Left hindlimb (tissue), 1 donor: ENCODE data around the gene ADPRHL1.

Experiments used
- DNase-seq: peaks from one replicate; pipeline ENCODE4 v3.0.0-alpha.2; 2018

Gene ADPRHL1

DNA sequence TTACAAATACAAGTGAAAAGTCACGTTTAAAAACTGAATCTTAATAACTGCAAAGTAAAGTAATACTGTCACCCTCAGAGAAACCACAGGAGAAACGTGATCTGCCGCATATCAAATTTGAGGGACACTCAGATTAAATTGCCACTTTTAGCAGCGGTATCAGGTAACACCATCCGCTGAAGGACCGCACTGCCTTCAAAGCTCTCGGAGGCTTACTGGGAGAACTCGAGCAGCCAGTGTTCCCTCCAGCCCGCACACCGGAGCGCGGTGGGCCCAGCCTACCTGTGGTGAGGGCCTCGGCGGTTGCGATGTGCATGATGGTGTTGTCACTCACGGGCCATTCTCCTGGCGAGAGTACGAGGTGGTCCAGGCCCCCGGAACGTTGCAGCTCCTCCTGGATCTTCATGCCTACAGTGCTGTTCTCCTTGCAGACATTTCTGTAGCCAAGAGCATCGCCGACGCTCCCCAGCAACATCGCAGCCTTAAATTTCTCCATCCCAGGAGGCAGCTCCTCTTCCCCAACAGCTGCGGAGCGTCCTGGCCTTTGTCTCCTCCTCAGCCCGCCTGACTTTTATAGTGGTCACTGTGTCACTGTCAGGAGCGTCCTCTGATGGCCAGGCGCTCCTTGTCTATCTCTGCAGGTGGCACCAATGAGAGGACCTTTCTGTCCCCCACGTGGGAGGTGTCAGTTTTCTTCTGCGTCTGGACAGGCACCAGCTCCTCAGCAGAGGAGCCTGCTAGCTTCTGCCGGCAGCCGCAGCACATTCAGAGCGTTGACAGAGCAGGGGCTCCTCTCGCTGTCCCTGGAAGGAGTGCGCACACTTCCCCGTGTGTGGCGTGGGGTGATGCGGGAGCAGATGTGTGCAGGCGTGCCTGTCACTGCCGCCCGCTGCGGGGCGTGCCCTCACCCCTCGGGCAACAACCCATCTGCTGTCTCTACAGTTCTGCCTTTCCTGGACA lies at the start of gene ADPRHL1:
Gene ADPRHL1 (minus strand): TSS at position 547 of the 960 bp plus-strand sequence. CDS start 51 bp downstream, at position 496.
- no peak for DNase-seq

DNA sequence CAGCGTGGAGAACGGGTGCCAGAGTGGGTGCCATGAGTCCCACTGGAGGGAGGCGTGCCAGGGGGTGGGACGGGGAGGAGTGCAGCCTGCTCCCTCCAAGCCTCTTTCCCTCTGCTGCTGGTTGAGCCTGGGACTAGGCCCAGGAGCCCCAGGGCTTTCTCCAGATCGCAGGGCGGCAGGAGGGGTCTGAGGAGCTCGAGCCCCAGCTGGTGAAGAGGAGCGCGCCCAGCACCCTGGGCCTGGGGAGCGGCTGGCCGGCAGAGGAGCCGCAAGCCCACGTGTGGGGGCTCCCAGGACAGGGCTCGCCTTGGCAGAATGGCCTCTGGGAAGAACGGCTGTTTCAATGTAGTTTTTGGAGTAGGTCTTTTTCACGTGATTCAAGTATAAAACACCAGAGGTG lies 49.4 kb upstream of the ADPRHL1 start:
- no peak for DNase-seq

DNA sequence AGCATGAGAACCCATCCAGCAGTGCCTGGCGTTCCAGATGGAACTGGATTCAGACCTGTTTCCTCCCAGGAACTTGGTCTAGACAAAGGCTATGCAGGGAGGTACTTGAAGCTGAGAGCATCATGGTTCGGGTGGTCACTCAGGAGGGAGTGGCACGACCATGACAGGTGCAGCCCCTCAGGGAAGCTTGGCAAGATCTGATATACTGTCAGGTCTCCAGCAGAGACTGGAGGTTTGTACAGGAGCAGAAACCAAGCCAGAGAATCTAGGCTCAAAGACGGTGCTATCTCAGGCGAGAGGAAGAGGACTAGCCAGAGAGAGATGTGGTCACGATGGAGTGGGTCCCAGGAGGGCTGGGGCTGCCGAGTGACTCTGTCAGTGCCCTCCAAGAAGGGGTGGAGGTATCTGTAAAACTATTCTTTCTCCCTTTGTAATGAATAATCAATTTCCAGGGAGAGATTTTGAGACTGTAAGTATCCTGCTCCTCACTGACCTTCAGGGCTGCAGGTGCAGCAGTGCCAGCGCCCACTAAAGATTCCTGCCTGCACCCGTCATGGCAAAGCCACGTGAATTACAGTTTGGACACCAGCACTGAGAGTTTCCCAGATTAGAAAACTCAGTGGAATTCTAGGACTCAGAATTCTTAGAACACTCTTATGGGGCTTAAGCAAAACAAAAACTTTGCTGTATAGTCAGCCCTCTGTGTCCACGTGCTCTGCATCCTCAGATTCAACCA lies 47.4 kb upstream of the ADPRHL1 start:
- DNase-seq = no peak

DNA sequence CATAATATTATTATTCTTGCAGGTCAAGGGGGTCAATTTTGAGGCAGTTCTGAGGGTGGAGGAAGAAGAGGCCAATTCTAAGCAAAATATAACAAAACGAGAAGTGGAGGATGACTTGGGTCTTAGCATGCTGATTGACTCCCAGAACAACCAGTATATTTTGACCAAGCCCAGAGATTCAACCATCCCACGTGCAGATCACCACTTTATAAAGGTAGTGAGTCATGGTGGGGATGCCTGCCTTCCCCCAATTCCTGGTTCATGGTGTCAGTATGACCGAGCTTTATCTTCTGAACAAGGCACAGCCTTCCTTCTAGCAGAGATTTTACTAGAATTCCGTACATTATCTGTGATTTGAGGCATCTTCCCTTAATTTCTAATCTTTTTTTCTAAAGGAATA lies 46.6 kb upstream of the ADPRHL1 start:
- no peak for DNase-seq

DNA sequence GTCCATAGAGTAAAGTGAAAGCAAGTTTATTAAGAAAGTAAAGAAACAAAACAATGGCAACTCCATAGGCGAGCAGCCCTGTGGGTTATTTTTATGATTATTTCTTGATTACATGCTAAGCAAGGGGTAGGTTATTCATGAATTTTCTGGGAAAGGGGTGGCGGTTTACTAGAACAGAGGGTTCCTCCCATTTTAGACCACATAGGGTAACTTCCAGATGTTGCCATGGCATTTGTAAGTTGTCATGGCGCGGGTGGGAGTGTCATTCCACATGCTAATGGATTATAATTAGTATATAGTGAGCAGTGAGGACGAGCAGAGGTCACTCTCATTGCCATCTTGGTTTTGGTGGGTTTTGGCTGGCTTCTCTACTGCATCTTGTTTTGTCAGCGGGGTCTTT lies 45.6 kb upstream of the ADPRHL1 start:
- DNase-seq = no peak

DNA sequence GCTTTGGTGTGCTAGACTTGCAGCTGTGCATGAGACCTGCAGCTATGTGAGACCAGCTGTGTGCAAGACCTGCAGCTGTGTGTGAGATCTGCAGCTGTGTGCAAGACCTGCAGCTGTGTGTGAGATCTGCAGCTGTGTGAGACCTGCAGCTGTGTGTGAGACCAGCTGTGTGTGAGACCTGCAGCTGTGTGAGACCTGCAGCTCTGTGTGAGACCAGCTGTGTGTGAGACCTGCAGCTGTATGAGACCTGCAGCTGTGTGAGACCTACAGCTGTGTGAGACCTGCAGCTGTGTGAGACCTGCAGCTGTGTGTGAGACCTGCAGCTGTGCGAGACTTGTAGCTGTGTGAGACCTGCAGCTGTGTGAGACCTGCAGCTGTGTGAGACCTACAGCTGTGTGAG lies 43.9 kb upstream of the ADPRHL1 start:
- DNase-seq = no peak

DNA sequence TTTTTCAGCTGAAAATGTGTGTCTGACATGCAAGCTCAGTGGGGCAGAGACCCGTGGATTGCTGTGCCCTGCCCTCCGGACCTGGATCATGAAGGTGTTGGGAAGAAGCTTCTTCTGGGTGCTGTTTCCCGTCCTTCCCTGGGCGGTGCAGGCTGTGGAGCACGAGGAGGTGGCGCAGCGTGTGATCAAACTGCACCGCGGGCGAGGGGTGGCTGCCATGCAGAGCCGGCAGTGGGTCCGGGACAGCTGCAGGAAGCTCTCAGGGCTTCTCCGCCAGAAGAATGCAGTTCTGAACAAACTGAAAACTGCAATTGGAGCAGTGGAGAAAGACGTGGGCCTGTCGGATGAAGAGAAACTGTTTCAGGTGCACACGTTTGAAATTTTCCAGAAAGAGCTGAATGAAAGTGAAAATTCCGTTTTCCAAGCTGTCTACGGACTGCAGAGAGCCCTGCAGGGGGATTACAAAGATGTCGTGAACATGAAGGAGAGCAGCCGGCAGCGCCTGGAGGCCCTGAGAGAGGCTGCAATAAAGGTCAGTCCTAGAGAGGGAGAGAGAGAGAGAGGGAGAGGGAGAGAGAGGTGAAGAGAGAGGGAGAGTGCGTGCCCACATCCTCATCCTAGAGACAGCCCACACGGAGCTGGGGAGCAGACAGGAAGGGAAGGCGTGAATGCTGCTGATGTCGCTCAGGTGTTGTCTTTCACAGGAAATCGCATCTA lies 42.4 kb upstream of the ADPRHL1 start:
- no peak for DNase-seq

DNA sequence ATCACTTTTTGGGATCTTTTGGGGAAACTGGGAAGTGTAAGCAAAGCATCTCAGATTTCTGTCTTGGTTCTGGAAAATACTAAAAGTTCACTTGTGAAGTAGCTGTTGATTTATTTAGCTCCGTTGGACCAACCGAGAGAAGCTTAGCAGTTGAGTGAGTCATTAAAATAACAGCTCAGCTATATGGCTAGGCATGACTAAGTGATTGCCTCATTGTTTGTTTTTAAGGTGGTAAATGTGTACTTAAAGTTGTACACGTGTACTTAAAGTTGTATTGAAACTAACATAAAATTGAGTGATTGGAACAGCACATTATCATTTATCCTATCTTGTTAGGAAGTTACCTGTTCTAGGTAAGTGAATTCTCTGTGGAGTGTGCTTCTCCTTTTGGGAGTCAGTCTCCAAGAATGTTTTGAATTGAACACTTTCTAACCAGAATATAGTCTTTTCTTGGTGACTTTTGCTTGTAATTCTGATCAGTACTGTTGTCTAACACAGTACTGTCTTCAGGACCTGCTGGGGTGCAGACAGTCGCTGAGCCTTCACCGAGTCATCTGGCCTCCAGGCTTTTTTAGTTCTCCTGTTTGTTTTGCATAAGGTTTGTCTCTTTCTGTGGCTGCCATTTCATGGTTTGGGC lies 40.1 kb upstream of the ADPRHL1 start:
- no peak for DNase-seq

DNA sequence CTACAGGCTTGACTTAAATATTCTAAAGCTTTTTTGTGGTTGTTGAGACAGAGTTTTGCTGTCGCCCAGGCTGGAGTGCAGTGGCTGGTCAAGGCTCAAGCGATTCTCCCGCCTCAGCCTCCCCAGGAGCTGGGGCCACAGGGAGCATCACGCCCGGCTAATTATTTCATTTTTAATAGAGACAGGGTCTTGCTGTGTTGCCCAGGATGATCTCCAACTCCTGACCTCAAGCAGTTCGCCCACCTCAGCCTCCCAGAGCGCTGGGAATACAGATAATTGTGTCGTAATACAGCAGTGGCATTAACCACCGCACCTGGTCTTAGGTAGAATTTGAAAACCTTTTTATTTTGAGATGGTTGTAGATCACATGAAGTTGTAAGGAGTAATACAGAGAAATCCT lies 38.7 kb upstream of the ADPRHL1 start:
- no peak for DNase-seq

DNA sequence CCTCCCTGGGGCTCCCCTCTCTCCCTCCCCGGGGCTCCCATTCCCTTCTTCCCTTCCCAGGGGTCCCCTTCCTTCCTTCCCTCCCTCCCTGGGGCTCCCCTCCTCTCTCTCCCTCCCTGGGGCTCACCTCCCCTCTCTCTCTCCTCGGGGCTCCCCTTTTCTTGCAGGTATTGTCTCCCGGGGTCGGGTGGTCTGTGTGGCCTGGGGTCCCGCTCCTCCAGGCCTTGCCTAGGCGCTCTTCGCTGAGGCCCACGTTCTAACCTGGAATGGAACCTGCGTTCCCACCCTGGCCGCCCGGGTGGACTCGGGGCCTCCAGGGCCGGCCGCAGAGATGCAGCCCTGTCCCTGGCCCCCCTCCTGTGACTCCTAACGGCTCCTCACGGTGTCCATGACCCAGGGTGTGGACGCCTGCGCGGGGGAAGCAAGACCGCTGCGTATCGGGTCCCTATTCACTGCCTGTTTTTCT lies 38.2 kb upstream of the ADPRHL1 start:
- DNase-seq = peak; percentile 55

DNA sequence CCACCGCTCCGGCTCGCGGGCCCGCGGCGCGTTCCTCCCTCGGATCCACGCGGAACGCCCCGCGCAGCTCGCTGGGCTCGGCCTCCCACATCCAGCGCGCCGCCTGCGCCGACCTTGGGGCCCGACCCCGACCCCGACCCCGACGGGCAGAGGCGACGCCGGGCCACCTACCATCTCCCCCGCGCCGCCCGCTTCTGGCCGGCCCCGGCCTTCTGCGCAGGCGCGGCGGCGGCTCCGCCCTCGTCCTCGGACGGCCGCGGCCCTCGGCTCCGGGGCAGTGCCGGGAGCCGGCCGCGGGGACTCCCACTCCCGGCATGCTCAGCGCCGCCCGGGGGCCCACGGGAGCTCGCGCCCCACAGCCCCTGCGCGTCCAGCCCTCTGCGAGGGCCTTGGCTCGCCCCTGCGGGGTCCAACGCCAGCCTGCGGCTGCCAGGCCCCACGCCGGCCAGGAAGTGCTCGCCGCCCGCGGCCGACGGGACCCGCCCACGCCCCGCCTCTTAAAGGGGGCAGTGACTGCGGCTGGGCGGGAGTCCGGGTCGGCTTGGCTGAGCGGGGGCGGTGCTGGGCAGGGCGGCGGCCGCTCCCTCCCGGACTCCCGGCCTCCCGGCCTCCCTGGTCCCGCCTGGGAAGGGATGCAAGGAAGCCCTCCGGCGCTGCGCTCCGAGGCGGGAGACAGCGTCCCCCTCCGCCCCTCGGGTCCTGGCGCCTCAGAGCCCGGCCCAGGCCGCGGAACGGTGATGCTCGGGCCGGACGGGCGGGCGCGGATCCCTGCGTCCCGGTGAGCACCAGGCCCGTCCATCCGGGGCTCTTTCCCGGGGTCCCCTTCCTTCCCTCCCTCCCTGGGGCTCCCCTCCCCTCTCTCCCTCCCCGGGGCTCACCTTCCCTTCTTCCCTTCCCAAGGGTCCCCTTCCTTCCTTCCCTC lies 37.5 kb upstream of the ADPRHL1 start, which contains the start of gene DCUN1D2:
Gene DCUN1D2 (minus strand): TSS at position 216 of the 922 bp plus-strand sequence. CDS start 42 bp downstream, at position 174.
- DNase-seq = peak; percentile 97

DNA sequence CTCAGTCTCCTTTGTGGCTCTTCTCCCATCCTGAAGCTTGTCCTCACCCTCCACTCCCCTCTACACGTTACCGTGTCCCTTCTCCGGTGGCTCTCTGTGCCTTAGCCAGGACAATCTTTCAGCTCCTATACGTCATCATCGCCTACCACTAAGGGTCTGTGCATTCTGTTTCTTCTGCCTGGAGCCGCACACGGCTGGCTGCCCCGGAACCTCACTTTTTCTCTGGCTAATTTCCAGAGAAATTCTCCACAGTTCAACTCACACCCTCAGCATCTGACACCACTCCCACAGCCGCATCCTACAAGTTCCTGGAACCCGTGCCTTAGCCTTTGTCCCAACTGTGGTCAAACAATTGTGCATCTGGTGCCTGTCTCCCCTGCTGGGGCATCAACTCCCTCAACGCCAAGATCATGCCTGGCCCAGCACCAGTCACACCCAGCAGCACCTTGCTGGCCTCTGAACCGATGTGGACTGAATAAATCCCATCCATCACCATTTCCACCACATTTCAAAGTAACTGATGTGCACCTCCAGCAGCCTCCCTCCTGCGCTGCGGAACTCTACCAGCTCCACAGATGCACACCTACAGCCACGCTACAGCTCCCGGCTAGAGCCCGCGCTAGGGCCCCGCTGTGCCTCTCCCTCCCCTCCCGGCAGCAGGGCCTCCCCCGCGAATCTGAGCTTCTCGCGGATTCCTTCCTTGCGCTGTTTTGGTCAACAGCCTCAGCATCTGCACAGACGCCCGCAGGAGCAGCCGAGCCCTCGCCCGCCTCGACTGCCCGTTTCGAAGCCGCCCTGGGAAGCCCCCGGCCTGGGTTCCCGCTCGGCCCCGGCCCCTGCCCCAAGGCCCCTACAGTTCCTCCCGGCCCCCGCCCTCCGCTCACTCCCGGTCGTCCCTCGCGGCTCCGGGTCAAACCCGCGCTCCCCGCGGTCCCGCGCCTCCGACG lies 36.5 kb upstream of the ADPRHL1 start:
- DNase-seq = peak; percentile 49

DNA sequence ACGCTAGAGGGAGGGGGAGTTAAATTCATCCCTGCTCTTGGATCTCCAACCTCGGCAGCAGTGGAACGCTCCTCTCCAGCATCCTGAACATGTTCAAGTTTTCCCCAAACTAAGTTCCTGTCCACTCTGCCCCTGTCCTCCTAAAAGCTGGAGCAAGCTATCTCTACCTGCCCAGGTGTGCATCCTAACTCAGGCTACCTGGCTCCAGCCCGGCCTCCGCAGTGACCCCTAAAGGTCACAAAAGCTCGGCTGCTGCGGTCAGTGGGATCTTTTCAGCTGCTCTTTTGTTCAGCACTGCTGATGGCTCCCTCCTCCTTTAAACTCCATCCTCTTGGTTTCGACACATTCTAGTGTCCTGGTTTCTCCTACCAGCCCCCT lies 35.9 kb upstream of the ADPRHL1 start:
- no peak for DNase-seq

DNA sequence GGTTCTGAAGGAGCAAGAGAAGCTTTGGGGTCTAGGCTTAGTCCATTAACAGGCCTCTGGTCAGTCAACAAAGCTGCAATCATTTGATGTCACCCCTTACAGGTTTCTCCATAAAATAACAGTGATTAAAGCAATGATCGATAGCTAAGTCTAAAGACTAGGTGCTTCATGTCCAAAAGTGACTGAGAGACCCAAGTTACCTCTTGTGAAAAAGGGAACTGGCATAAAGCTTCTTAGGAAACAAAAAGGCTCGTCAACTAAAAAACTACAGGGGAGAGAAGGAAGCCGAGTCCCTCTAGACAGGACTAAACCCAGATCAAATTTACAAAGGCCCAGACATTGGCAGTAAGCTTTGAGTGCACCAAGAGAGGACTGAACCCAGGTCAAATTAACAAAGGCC lies 35.0 kb upstream of the ADPRHL1 start:
- DNase-seq = no peak

DNA sequence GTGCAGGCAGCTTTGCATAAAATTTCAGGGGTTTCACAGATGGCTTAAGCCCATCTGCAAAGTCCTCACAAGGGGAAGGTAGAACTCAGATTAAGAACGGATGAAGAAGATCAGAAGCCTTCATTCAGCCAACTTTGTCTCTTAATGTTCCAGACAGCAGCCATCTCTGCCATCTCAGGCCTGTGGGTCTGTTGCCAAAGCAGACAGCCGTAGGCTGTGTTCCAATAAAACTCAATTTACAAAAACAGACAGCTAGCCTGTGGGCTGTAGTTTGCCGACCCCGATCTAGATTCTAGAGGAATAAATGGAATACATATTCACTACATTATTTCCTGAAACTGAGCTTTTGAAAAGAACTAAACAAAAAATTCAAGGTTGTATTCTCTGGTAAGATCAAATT lies 33.4 kb upstream of the ADPRHL1 start:
- DNase-seq = no peak

DNA sequence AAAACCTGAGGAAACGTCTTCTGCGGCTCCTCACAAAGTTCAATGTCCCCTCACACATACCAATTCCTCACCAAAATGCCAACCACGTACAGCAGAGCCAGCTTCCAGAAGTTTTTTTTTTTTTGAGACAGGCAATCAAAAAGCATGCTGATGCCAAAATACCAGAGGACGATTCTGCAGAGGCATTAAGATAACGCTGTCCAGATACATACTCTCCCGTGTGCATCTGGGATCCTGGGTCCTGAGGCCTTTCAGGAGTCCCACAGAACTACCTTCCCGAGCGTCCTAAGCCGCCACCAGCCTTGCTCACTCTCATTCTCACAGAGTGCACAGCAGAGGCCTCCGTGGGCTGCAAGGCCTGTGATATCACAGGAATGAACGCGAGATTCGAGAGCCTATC lies 32.3 kb upstream of the ADPRHL1 start:
- DNase-seq = no peak

DNA sequence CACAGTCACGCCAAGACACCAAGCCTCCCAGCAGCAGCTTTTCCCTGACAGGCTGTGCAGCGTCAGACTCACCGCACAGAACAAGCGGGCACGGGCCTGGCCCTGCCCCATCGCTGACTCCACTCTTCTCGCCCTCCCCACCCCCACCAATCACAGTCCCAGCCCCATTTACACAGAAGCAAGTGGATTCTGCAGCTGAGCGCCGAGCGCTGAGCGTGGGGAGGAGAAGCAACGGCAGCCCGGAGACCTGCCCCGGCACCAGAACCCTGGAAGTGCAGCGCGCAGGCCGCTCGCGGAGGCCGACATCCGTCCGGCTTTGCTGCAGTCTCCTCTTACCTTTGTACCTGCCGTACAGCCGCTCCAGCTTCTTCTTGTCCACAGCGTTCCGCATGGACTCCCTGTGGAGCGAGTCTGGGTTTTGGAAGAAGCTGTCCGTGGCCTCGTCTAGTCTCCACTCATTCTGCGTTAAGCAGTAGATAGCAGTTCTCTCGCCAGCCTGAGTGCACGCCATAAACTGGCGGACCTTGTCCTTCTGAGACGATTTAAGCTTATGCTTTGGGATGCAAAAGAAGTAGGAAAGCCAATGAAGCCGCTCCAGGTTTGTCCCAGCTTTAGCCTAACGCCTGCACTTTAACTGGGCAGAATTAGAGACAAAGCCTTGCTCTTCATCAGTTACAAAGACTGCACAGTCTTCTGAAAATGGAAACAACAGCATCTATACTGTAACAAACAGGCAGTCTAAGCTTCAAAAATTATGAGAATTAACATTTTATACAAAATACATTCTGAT lies 30.4 kb upstream of the ADPRHL1 start:
- no peak for DNase-seq

DNA sequence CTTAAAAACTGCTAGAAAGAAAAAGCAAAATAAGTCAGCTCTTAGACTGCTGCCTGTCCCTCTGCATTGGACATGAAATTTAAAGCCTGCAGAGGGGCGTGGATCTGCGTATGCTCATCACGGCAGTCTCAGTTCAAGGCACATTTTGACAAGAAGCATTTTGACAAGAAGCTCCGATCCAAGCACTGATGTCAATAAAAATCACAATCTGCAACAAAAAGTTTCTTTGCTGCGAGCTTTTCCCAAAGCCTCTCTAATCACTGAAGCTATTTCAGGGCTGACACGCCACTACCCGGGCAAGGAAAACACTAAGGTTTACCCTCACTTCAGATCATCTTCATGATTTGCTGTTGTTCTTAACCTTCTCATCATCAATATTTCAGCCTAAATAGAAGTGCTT lies 29.8 kb upstream of the ADPRHL1 start:
- DNase-seq = no peak

DNA sequence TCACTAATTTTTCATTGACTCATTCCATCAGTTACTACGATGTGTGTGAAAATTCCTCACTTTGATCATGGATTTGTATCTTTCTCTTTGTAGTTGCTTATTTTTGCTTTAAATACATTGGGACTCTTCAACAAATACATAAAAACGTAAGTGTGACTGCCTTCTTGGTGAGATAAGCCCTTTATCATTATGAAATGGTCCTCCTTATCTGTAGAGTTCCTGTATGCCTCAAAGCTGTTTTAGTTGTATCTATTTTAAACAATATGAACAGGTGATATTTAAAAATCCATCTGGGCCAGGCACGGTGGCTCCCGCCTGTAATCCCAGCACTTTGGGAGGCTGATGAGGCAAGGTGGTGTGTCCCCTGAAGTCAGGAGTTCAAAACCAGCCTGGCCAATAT lies 25.9 kb upstream of the ADPRHL1 start:
- no peak for DNase-seq
